SU-DHL-6 (cell line): Measurements from ENCODE around the gene FSIP1.

Experiments
- H2AFZ ChIP-seq: fragments of 200-600 bp; sonication (generic); 2 replicates; pipeline ENCODE4 v1.6.1; 2014; ENCODE audit warnings: low read depth, mild to moderate bottlenecking, moderate library complexity, mixed read lengths, antibody characterized with exemption, low read length; ENCODE audit not compliant: severe bottlenecking
- H3F3A ChIP-seq: fragments of 200-600 bp; shearing (Covaris generic); 2 replicates; pipeline ENCODE4 v1.6.0; 2016; ENCODE audit warnings: antibody characterized with exemption, mild to moderate bottlenecking; ENCODE audit not compliant: insufficient read depth
- H3K27ac ChIP-seq: fragments of 200-600 bp; sonication (generic); 2 replicates; pipeline ENCODE4 v1.5.1; 2016; ENCODE audit warnings: low read depth, mild to moderate bottlenecking, low read length, moderate library complexity, mixed read lengths
- H3K27me3 ChIP-seq: fragments of 200-600 bp; sonication (generic), shearing (Covaris generic); 2 replicates; pipeline ENCODE4 v1.6.0; 2014; ENCODE audit warnings: mild to moderate bottlenecking, low read length
- H3K36me3 ChIP-seq: fragments of 200-600 bp; sonication (generic); 2 replicates; pipeline ENCODE4 v1.6.1; 2014; ENCODE audit warnings: mild to moderate bottlenecking, low read length, mixed read lengths
- H3K4me2 ChIP-seq: fragments of 300-600, 200-600 bp; shearing (Covaris generic), sonication (generic); 2 replicates; pipeline ENCODE4 v1.6.0; 2014; ENCODE audit warnings: low read length, low read depth, mild to moderate bottlenecking; ENCODE audit not compliant: poor library complexity, severe bottlenecking
- H3K4me3 ChIP-seq: fragments of 200-600 bp; sonication (generic); 2 replicates; pipeline ENCODE4 v1.5.1; 2014; ENCODE audit warnings: antibody characterized with exemption, low read length, mild to moderate bottlenecking, mixed read lengths; ENCODE audit not compliant: insufficient read depth, poor library complexity, severe bottlenecking
- H3K79me2 ChIP-seq: fragments of 200-600 bp; sonication (generic); 2 replicates; pipeline ENCODE4 v1.6.1; 2014; ENCODE audit warnings: mild to moderate bottlenecking, low read length, moderate library complexity; ENCODE audit not compliant: insufficient read depth
- H3K9ac ChIP-seq: fragments of 200-600 bp; sonication (generic); 2 replicates; pipeline ENCODE4 v1.7.0; 2014; ENCODE audit warnings: mild to moderate bottlenecking, low read length
- H3K9me2 ChIP-seq: fragments of 200-600 bp; sonication (generic); replicated peaks from 2 replicates; pipeline ENCODE4 v1.6.1; 2014; ENCODE audit warnings: low read length; ENCODE audit not compliant: insufficient read depth
- H3K9me3 ChIP-seq: fragments of 200-600 bp; sonication (generic); 2 replicates; pipeline ENCODE4 v1.6.1; 2014; ENCODE audit warnings: low read length, mixed read lengths; ENCODE audit not compliant: insufficient read depth
- H4K20me1 ChIP-seq: fragments of 200-600 bp; sonication (generic); 2 replicates; pipeline ENCODE4 v1.6.1; 2014; ENCODE audit warnings: low read depth, mild to moderate bottlenecking, antibody characterized with exemption, low read length, moderate library complexity, mixed read lengths
- CTCF ChIP-seq: fragments of 200-600 bp; sonication (generic); IDR thresholded peaks from one replicate; pipeline ENCODE4 v1.5.1; 2017; ENCODE audit warnings: antibody characterized with exemption, mild to moderate bottlenecking, low read length, moderate library complexity; ENCODE audit not compliant: insufficient read depth, poor library complexity, severe bottlenecking
- EZH2phosphoT487 ChIP-seq: fragments of 200-600 bp; sonication (generic), shearing (Covaris generic); conservative IDR thresholded peaks from 2 replicates; pipeline ENCODE4 v1.6.1; 2018; ENCODE audit warnings: mild to moderate bottlenecking, antibody characterized with exemption, low read length, moderate library complexity, mixed read lengths

FSIP1 gene

GRCh38 chr15:39781147-39781966 is 1.3 kb downstream of the FSIP1 start:
- TF ChIP-seq EZH2phosphoT487 (no peak), CTCF (no peak)
- Histone ChIP-seq H4K20me1 (no peaks in the 10 kb centered on the region), H3K79me2 (no peaks in the 10 kb centered on the region), H3K9ac (no peak overlapping the region), H3K4me3 (no peak overlapping the region), H3F3A (peaks cover 4% of the 10 kb centered on the region; the same call in 1 of the 2 replicates), H3K27ac (no peak overlapping the region), H3K36me3 (no peaks in the 10 kb centered on the region), H3K9me2 (no peaks in the 10 kb centered on the region), H3K9me3 (no peaks in the 10 kb centered on the region), H3K4me2 (peak overlapping the region; percentile 59), H2AFZ (peak overlapping the region; percentile 89), H3K27me3 (no peaks in the 10 kb centered on the region)

GRCh38 chr15:39778021-39778420 is 4.6 kb downstream of the FSIP1 start:
- Histone ChIP-seq H3K4me3 (no peak overlapping the region), H3K36me3 (no peaks in the 10 kb centered on the region), H3K9me2 (no peaks in the 10 kb centered on the region), H4K20me1 (no peaks in the 10 kb centered on the region), H2AFZ (no peak overlapping the region), H3K27ac (no peak overlapping the region), H3K27me3 (no peaks in the 10 kb centered on the region), H3K4me2 (no peak overlapping the region), H3K9ac (no peak overlapping the region), H3F3A (no peaks in the 10 kb centered on the region), H3K79me2 (no peaks in the 10 kb centered on the region), H3K9me3 (no peaks in the 10 kb centered on the region)
- TF ChIP-seq CTCF, result no peak
- no peak for TF ChIP-seq EZH2phosphoT487

- H3K9ac ChIP-seq, result no peak overlapping the region
- no peak for TF ChIP-seq CTCF
- TF ChIP-seq EZH2phosphoT487, result no peak
- no peak overlapping the region for H3K4me2 ChIP-seq
- no peaks in the 10 kb centered on the region for H3K9me2 ChIP-seq
- H4K20me1 ChIP-seq, result no peaks in the 10 kb centered on the region
- H2AFZ ChIP-seq, result no peak overlapping the region
- no peaks in the 10 kb centered on the region for H3K27me3 ChIP-seq
- H3K4me3 ChIP-seq, result no peak overlapping the region
- no peaks in the 10 kb centered on the region for H3F3A ChIP-seq
- H3K27ac ChIP-seq, result no peak overlapping the region
- H3K79me2 ChIP-seq, result no peaks in the 10 kb centered on the region
- no peaks in the 10 kb centered on the region for H3K36me3 ChIP-seq
- H3K9me3 ChIP-seq, result no peaks in the 10 kb centered on the region
These were observed 5.1 kb downstream of the FSIP1 start for GRCh38 chr15:39777496-39777895.
